H1 (cell line): ENCODE measurements around the gene MYO15B. TPM values are rescaled to one million over a fixed set of nuclear protein-coding genes. Genes with fewer than 3 reads are reported as not detected.

Experiments
- CREB1 ChIP-seq: IDR thresholded peaks from 2 replicates; pipeline ENCODE4 v1.6.1; 2012; ENCODE audit warnings: inconsistent platforms
- HDAC2 ChIP-seq, 2 experiments: fragments of 300-600 bp in 1 of 2; sonication (generic) in 1 of 2; IDR thresholded peaks; 2 replicates each; pipeline ENCODE4 v1.6.1; 2011 to 2012; ENCODE audit warnings: low read depth in 2 of 2, low read length in 2 of 2, mild to moderate bottlenecking in 2 of 2, moderate library complexity in 2 of 2, borderline replicate concordance in 1 of 2, inconsistent platforms in 1 of 2
- TAF7 ChIP-seq: optimal IDR thresholded peaks from 2 replicates; pipeline ENCODE3; 2011; ENCODE audit warnings: low read depth, mild to moderate bottlenecking, inconsistent platforms, low read length, moderate library complexity, borderline replicate concordance
- polyA plus RNA-seq, 7 experiments: library from polyadenylated mRNA; depleted of rRNA in 3 of 7; stranded (reverse) in 5 of 7; unstranded in 2 of 7; fragments of >200 nt in 5 of 7; fragments of 200-250 nt in 2 of 7; gene quantifications; 1 replicate in 5 of 7; 2 replicates in 1 of 7; 4 replicates in 1 of 7; pipeline versions ENCODE4 v1.2.1 to v1.2.3, GENCODE V29; 2011 to 2013; ENCODE audit warnings: missing spikeins in 2 of 7, mixed read lengths in 2 of 7
- total RNA-seq: library from RNA; stranded (reverse); fragmentation: NEBNext Ultra II Directional; extraction: Animal tissue kit (Norgen Biotek cat#: 25700); gene quantifications from 2 replicates; pipeline ENCODE4 v1.2.1, GENCODE V29; 2021
- TF ChIP-seq, protein P1 (sequence below): IDR thresholded peaks from 2 replicates; pipeline ENCODE4 v1.6.1; 2012; ENCODE audit warnings: inconsistent platforms

The MYO15B gene
- total and polyA plus RNA-seq, 2 of the 8 experiments (the other 6 are each of a cell fraction or from before 2014, with no cell fraction given) = 7.1 to 11.2 TPM

DNA sequence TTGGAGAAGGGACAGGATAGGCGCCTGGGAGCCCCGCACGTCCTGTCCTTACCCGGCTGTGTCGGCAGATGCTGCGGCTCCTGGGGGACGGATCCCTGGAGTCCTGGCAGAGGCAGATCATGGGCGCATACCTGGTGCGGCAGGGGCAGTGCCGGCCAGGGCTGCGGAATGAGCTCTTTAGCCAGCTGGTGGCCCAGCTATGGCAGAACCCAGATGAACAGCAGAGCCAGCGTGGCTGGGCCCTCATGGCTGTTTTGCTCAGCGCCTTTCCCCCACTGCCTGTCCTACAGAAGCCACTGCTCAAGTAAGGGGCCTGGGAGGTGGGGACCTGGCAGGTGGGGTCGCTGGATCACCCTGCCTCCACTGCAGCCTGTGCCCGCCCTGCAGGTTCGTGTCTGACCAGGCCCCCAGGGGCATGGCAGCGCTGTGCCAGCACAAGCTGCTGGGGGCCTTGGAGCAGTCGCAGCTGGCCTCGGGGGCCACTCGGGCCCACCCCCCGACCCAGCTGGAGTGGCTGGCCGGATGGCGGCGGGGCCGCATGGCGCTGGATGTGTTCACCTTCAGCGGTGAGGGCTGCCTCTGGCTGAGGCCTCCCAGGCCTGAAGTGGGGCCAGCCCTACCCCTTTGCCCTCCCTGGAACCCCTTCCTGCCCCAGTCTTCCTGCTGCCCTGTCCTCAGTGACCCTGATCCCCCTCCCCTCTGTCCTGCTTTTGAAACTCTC, 25.5 kb downstream of the MYO15B start (continued):
- no peak for TF ChIP-seq TAF7
- TF ChIP-seq CREB1 = no peak
- TF ChIP-seq, protein P1, sequence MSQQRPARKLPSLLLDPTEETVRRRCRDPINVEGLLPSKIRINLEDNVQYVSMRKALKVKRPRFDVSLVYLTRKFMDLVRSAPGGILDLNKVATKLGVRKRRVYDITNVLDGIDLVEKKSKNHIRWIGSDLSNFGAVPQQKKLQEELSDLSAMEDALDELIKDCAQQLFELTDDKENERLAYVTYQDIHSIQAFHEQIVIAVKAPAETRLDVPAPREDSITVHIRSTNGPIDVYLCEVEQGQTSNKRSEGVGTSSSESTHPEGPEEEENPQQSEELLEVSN = no peak
- no peak for TF ChIP-seq HDAC2 (IDR thresholded peaks at IDR 0.05; ENCODE audit: borderline replicate concordance in 1 of 2, low read depth in 2 of 2, low read length in 2 of 2)
